Endothelial cell (in vitro differentiated cells): ENCODE data around the gene SP5. TPM values are rescaled to one million over a fixed set of nuclear protein-coding genes. Genes with fewer than 3 reads are reported as not detected.
"Not testable (repeated sequence)": the region's sequence is repeated elsewhere in the genome, so short reads cannot be mapped to it uniquely, and the experiment has no call there.

ENCODE experiments used
- DNase-seq: peaks from one replicate; pipeline ENCODE4 v3.0.0; 2021; ENCODE audit warnings: low spot score
- H3K27ac Mint-ChIP-seq: one replicate; pipeline ENCODE4 v1.8.0; 2021; ENCODE audit warnings: mixed read lengths, inconsistent platforms; ENCODE audit not compliant: unreplicated experiment
- H3K27me3 Mint-ChIP-seq: one replicate; pipeline ENCODE4 v1.8.0; 2021; ENCODE audit warnings: mild to moderate bottlenecking, moderate library complexity, mixed read lengths, inconsistent platforms; ENCODE audit not compliant: unreplicated experiment
- H3K36me3 Mint-ChIP-seq: one replicate; pipeline ENCODE4 v1.8.0; 2021; ENCODE audit warnings: mild to moderate bottlenecking, low read depth, mixed read lengths, inconsistent platforms; ENCODE audit not compliant: unreplicated experiment
- H3K4me1 Mint-ChIP-seq: one replicate; pipeline ENCODE4 v1.8.0; 2021; ENCODE audit warnings: mild to moderate bottlenecking, mixed read lengths, inconsistent platforms; ENCODE audit not compliant: unreplicated experiment
- H3K4me3 Mint-ChIP-seq: one replicate; pipeline ENCODE4 v1.8.0; 2021; ENCODE audit warnings: mild to moderate bottlenecking, mixed read lengths, inconsistent platforms; ENCODE audit not compliant: unreplicated experiment
- H3K9me3 Mint-ChIP-seq: one replicate; pipeline ENCODE4 v1.8.0; 2021; ENCODE audit warnings: mixed read lengths, inconsistent platforms; ENCODE audit not compliant: unreplicated experiment
- total RNA-seq: library from RNA; stranded (reverse); fragmentation: NEBNext Ultra II Directional; extraction: Animal tissue kit (Norgen Biotek cat#: 25700); gene quantifications from one replicate; pipeline ENCODE4 v1.2.1, GENCODE V29; 2021; ENCODE audit not compliant: unreplicated experiment
- TF ChIP-seq, protein P1 (sequence below): fragments of 200-600 bp; sonication (generic); IDR thresholded peaks from one replicate; pipeline ENCODE4 v1.5.0; 2021; ENCODE audit warnings: antibody characterized with exemption; ENCODE audit not compliant: unreplicated experiment

Gene SP5
- total RNA-seq, 1 donor from 2014 or later: 9.3 TPM

DNA sequence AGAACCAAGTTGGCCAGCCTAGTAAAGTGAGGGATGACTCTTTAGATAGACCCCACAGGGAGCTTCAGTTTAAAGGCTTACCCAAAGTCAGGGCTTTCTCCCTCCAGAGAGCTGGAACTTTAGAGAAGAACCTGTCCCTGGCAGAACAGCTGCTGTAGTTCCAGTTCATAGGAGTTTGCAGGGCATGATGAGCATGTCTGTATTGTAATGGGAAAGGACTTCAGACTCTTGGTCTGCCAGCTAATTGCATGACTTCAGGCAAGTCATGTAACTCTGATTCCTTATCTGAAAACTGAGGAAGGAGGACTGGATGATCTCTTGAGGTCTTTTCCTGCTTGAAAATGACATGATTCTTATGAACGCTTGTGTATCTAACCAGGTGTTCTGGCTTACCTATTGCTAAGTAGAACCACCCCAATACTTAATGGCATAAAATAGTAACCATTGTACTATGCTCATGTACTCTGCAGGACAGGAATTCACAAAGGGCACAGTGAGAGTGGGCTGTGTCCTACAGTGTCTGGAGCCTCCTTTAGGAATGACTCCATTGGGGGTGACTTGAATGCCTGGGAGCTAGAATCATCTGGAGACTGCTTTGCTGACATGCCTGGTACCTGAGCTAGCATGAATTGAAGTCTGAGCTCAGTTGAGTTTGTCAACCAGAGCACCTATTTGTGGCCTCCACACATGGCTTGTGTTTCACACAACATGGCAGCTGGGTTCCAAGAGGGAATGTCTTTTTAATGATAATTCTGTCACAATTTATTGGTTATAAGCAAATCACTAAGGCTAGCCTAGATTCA lies 18.9 kb downstream of the SP5 start:
- Mint-ChIP-seq H3K36me3 (peaks cover 11% of the 10 kb centered on the region), H3K9me3 (no peaks in the 10 kb centered on the region), H3K4me3 (no peak overlapping the region), H3K27me3 (peaks cover 4% of the 10 kb centered on the region), H3K27ac (no peak overlapping the region), H3K4me1 (no peaks in the 10 kb centered on the region)
- no peak for DNase-seq
- TF ChIP-seq, protein P1, sequence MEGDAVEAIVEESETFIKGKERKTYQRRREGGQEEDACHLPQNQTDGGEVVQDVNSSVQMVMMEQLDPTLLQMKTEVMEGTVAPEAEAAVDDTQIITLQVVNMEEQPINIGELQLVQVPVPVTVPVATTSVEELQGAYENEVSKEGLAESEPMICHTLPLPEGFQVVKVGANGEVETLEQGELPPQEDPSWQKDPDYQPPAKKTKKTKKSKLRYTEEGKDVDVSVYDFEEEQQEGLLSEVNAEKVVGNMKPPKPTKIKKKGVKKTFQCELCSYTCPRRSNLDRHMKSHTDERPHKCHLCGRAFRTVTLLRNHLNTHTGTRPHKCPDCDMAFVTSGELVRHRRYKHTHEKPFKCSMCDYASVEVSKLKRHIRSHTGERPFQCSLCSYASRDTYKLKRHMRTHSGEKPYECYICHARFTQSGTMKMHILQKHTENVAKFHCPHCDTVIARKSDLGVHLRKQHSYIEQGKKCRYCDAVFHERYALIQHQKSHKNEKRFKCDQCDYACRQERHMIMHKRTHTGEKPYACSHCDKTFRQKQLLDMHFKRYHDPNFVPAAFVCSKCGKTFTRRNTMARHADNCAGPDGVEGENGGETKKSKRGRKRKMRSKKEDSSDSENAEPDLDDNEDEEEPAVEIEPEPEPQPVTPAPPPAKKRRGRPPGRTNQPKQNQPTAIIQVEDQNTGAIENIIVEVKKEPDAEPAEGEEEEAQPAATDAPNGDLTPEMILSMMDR: no peak

DNA sequence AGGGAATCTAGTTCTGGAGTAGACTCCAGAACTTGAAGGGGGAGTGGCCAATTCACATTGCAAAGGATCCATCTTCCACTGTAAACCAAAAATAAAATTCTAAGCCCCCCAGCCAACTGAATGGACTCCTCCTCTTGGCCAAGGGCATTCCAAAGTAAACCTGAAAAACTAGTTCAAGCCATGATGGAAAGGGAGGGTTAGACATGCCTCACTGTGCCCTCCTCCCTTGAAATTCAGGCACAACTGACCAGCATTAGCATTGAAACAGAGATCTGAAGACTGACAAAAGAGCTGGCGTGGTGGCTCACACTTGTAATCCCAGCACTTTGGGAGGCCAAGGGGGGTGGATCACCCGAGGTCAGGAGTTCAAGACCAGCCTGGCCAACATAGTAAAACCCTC lies 19.5 kb downstream of the SP5 start:
- H3K9me3 Mint-ChIP-seq, H3K27ac Mint-ChIP-seq, H3K27me3 Mint-ChIP-seq, H3K4me1 Mint-ChIP-seq, H3K4me3 Mint-ChIP-seq, DNase-seq: not testable (repeated sequence)
- peaks cover 11% of the 10 kb centered on the region for H3K36me3 Mint-ChIP-seq

- H3K4me3 Mint-ChIP-seq: no peak overlapping the region
These were observed 21.5 kb downstream of the SP5 start for GRCh38 chr2:170736628-170737027.

DNA sequence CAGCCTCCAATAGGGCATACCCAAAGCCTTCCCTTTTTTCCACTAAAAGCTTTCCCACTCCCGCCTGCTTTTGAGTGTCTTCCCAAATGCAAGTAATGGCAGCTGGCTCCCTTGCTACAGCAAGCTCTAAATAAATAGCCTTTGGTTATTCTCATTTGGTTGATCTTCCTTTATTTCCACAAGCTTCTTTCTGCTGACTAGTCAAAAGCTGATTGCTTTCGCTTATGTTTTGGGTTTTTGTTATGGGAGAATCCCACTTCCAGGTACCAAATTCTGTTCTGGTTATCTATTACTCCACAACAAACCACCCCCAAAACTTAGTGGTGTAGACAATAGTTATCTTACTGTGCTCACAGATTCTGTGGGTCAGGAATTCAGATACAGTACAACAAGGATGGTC lies 22.3 kb downstream of the SP5 start:
- no peak overlapping the region for H3K4me3 Mint-ChIP-seq
- DNase-seq: no peak
- H3K9me3 Mint-ChIP-seq: no peaks in the 10 kb centered on the region
- TF ChIP-seq, protein P1: no peak
- H3K27me3 Mint-ChIP-seq: peaks cover 3% of the 10 kb centered on the region
- peaks cover 11% of the 10 kb centered on the region for H3K36me3 Mint-ChIP-seq
- no peak overlapping the region for H3K27ac Mint-ChIP-seq
- H3K4me1 Mint-ChIP-seq: no peaks in the 10 kb centered on the region

More at GRCh38 chr2:170736628-170737027, 21.5 kb downstream of the SP5 start:
- Mint-ChIP-seq H3K36me3 (peaks cover 11% of the 10 kb centered on the region), H3K9me3 (no peaks in the 10 kb centered on the region), H3K27me3 (peaks cover 4% of the 10 kb centered on the region), H3K27ac (no peak overlapping the region), H3K4me1 (no peaks in the 10 kb centered on the region)
- TF ChIP-seq, protein P1: no peak
- no peak for DNase-seq

GRCh38 chr2:170737821-170738220 lies 22.7 kb downstream of the SP5 start:
- Mint-ChIP-seq H3K27ac (no peak overlapping the region), H3K9me3 (no peaks in the 10 kb centered on the region), H3K4me1 (no peaks in the 10 kb centered on the region), H3K4me3 (no peak overlapping the region), H3K36me3 (peaks cover 11% of the 10 kb centered on the region), H3K27me3 (peaks cover 2% of the 10 kb centered on the region)
- TF ChIP-seq, protein P1: no peak
- DNase-seq: no peak
